ENCODE data around the gene RIMBP2. TPM values are rescaled to one million over a fixed set of nuclear protein-coding genes. Genes with fewer than 3 reads are reported as not detected.

RIMBP2 gene
- total RNA-seq, 6 experiments from 2014 or later = not detected

DNA sequence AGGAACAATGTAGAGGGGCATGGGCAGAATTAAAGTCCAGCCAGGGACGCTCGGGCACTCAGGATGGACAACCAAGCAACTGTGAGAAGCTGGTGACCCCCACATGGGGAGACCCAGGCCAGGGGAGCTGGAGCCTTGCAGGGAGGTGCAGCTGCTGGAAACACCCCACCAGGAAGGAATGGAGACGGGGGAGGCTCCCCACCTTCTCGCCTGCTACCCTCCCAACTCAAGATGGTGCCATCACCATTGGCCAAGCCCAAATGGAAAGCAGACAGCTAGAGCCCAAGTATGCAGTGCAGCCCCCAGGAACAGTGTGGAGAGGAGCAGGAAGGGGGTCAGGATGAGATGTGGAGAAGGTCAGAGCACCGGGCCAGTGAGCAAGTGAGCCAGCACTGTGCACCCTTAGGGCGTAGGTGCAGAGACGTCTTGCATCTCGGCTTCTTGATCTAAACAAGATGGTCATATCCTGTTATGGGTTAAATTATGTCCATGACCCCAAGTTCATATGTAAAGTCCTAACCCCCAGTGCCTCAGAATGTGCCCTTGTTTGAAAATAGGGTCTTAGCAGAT lies 159.5 kb downstream of the RIMBP2 start:
- H3K36me3 Mint-ChIP-seq (ENCODE audit: low read depth) = 0 out of 2 replicates have a peak, but pooled peaks cover 5% of the 10 kb centered on the region
- H3K9me3 Mint-ChIP-seq = peaks cover 63% of the 10 kb centered on the region
- H3K4me1 Mint-ChIP-seq (ENCODE audit: low read depth) = no peaks in the 10 kb centered on the region
- H3K4me3 Mint-ChIP-seq = no peak overlapping the region
- H3K27me3 Mint-ChIP-seq (ENCODE audit: insufficient read depth) = no peaks in the 10 kb centered on the region; the same call in 1 of the 2 replicates
- H3K27ac Mint-ChIP-seq = no peak overlapping the region
- TF ChIP-seq, protein P1, sequence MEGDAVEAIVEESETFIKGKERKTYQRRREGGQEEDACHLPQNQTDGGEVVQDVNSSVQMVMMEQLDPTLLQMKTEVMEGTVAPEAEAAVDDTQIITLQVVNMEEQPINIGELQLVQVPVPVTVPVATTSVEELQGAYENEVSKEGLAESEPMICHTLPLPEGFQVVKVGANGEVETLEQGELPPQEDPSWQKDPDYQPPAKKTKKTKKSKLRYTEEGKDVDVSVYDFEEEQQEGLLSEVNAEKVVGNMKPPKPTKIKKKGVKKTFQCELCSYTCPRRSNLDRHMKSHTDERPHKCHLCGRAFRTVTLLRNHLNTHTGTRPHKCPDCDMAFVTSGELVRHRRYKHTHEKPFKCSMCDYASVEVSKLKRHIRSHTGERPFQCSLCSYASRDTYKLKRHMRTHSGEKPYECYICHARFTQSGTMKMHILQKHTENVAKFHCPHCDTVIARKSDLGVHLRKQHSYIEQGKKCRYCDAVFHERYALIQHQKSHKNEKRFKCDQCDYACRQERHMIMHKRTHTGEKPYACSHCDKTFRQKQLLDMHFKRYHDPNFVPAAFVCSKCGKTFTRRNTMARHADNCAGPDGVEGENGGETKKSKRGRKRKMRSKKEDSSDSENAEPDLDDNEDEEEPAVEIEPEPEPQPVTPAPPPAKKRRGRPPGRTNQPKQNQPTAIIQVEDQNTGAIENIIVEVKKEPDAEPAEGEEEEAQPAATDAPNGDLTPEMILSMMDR (IDR thresholded peaks at IDR 0.05) = no peak
- no peak for DNase-seq

GRCh38 chr12:130555628-130556485 lies 160.2 kb downstream of the RIMBP2 start:
- Mint-ChIP-seq H3K27ac (no peak overlapping the region), H3K9me3 (peaks cover 58% of the 10 kb centered on the region), H3K27me3 (ENCODE audit: insufficient read depth) (no peaks in the 10 kb centered on the region; the same call in 1 of the 2 replicates), H3K36me3 (ENCODE audit: low read depth) (0 out of 2 replicates have a peak, but pooled peaks cover 5% of the 10 kb centered on the region), H3K4me3 (no peak overlapping the region), H3K4me1 (ENCODE audit: low read depth) (no peaks in the 10 kb centered on the region)
- TF ChIP-seq, protein P1 (IDR thresholded peaks at IDR 0.05) = no peak
- DNase-seq = no peak

DNA sequence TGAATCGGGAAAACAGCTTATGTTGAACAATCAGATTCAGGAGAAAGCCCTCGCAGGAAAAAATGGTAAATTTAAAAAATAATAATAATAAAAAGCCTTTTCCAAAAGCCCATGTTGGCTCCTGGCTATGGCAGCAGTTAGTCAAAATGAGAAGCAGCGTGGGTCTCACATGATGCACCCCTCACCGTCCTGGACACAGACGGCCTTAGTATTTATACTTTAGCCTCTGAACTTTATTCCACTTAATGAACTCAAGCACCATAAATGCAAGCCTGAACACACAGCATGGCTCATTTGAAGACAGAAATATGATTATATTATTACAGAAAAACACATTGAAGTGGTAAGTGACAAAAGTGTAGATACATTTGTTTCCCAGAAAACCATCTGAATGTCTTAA lies 160.9 kb downstream of the RIMBP2 start:
- Mint-ChIP-seq H3K27ac (no peak overlapping the region), H3K4me1 (ENCODE audit: low read depth) (no peaks in the 10 kb centered on the region)

DNA sequence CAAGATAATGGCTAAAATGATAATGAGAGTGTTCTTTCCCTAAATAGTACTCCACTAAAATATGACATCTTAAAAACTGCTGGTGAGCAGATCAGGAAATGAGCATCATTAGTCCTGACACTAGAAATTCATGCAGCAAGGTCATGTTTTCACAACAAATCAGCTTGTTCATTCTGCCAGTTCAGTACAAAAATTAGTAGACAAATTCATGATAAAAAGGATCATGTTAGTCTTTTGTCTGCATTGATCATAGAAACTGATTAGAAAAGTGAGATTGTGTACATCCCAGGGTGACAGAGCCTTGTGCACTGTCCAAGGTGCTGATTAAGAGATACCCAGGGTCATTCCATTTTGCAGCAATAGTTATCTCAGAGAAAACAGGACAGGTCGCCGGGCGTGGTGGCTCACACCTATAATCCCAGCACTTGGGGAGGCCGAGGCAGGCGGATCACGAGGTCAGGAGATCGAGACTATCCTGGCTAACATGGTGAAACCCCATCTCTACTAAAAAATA lies 163.6 kb downstream of the RIMBP2 start:
- Mint-ChIP-seq H3K27ac (no peak overlapping the region), H3K4me3 (no peak overlapping the region), H3K36me3 (ENCODE audit: low read depth) (no peaks in the 10 kb centered on the region), H3K27me3 (ENCODE audit: insufficient read depth) (no peaks in the 10 kb centered on the region), H3K4me1 (ENCODE audit: low read depth) (no peaks in the 10 kb centered on the region), H3K9me3 (peaks cover 54% of the 10 kb centered on the region)
- TF ChIP-seq, protein P1 (IDR thresholded peaks at IDR 0.05) = no peak
- no peak for DNase-seq

More for the DNA sequence above, 160.9 kb downstream of the RIMBP2 start:
- Mint-ChIP-seq H3K4me3 (no peak overlapping the region), H3K9me3 (peaks cover 54% of the 10 kb centered on the region), H3K36me3 (ENCODE audit: low read depth) (no peaks in the 10 kb centered on the region), H3K27me3 (ENCODE audit: insufficient read depth) (no peaks in the 10 kb centered on the region)
- no peak for DNase-seq
- TF ChIP-seq, protein P1 (IDR thresholded peaks at IDR 0.05) = no peak

DNA sequence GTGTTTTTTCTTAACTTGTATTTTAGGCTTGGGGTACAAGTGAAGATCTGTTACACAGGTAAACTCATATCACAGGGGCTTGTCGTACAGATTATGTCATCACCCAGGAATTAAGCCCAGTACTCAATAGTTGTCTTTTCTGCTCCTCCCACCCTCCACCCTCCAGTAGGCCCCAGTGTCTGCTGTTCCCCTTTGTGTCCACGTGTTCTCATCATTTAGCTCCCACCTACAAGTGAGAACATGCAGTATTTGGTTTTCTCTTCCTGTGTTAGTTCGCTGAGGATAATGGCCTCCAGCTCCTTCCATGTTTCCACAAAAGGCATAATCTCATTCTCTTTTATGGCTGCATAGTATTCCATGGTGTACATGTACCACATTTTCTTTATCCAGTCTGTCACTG lies 166.7 kb downstream of the RIMBP2 start:
- H3K36me3 Mint-ChIP-seq (ENCODE audit: low read depth) = no peaks in the 10 kb centered on the region
- TF ChIP-seq, protein P1 (IDR thresholded peaks at IDR 0.05) = no peak
- no peak overlapping the region for H3K27ac Mint-ChIP-seq
- no peaks in the 10 kb centered on the region for H3K27me3 Mint-ChIP-seq (ENCODE audit: insufficient read depth)
- DNase-seq = no peak
- no peaks in the 10 kb centered on the region for H3K4me1 Mint-ChIP-seq (ENCODE audit: low read depth)
- H3K4me3 Mint-ChIP-seq = no peak overlapping the region
- H3K9me3 Mint-ChIP-seq = peaks cover 51% of the 10 kb centered on the region

Data from HFFc6 (cell line).